Cardiac muscle cell (in vitro differentiated cells and primary cell): ENCODE measurements around the gene INPP5A. TPM values are rescaled to one million over a fixed set of nuclear protein-coding genes. Genes with fewer than 3 reads are reported as not detected.

Experiments used
- DNase-seq, 2 donors: peaks; one replicate each; pipeline versions ENCODE4 v3.0.0 to v3.0.0-alpha.2; 2010 to 2017; ENCODE audit warnings: low read depth in 1 of 2, low spot score in 1 of 2
- H3K27ac ChIP-seq: fragments of 200-600 bp; sonication (generic); 2 replicates; pipeline ENCODE4 v1.5.1; 2016
- H3K27me3 ChIP-seq: fragments of 200-600 bp; sonication (generic); 2 replicates; pipeline ENCODE4 v1.6.0; 2016; ENCODE audit warnings: control low read depth
- H3K36me3 ChIP-seq: fragments of 200-600 bp; sonication (generic); 2 replicates; pipeline ENCODE4 v1.5.1; 2016; ENCODE audit warnings: control low read depth
- H3K4me1 ChIP-seq: fragments of 200-600 bp; sonication (generic); 2 replicates; pipeline ENCODE4 v1.8.1; 2017; ENCODE audit warnings: low read depth, mild to moderate bottlenecking, mixed run types
- H3K4me3 ChIP-seq: fragments of 200-600 bp; sonication (generic); 2 replicates; pipeline ENCODE4 v1.5.1; 2016; ENCODE audit warnings: mild to moderate bottlenecking
- H3K9me3 ChIP-seq: fragments of 200-600 bp; sonication (generic); 2 replicates; pipeline ENCODE4 v1.5.1; 2017; ENCODE audit warnings: low read depth, mild to moderate bottlenecking, control low read depth
- polyA plus RNA-seq: library from polyadenylated mRNA; unstranded; fragments of >200 nt; fragmentation: Nextera tagmentation; extraction: Ambion mirVana; gene quantifications from 2 replicates; pipeline ENCODE4 v1.2.1, GENCODE V29; 2016
- total RNA-seq: library from RNA; depleted of rRNA; stranded (reverse); fragments of >200 nt; gene quantifications from 2 replicates; pipeline ENCODE4 v1.2.3, GENCODE V29; 2016
- TF ChIP-seq, protein P1 (sequence below): IDR thresholded peaks from 2 replicates; pipeline ENCODE4 v1.5.1; 2012; ENCODE audit warnings: low read depth, mild to moderate bottlenecking, low read length

The INPP5A gene
- total and polyA plus RNA-seq, 2 experiments from 2014 or later: 87.0 to 90.4 TPM

DNA sequence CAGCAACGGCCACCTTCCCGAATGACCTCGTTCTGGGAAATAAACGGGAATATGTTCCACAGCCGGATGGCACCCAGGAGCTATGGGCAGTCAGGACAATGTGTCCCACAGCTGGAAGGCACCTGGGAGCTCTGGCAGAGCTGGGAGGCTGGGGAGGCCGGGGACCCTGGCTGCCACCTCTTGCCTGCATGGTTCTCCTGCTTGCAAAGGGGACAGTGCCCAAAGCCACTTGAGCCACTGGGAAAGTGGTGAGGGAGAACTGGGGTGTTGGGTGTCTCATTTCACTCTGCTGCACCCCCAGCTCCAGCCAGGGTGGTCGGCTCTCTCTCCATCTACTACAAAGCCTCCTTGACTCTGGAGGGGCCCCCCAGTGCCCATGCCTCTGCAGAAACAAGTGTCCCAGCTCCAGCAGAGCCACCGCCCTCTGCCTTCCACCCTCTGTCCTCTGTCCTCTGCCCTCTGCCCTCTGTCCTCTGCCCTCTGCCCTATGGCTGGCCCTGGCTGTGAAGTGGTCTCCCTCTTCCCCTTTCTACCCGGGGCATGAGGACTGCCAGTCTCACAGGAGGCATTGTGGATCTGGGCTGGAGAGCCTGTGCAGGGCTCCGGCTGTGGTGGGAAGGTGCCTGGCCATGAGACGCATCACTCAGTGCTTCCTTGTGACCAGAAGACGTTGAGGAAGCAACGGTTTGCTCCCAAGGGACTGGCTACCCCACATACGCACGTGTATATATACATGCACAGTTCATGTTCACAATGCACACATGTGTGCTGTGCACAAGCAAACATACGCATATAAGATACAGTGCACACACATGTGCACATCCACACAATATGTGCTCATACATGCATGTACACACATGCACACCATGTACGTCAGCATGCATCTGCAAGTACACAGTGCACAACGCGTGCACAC, 21.5 kb upstream of the INPP5A start:
- Histone ChIP-seq H3K27ac (peak overlapping the region; percentile 100), H3K9me3 (no peaks in the 10 kb centered on the region), H3K27me3 (no peaks in the 10 kb centered on the region), H3K4me1 (peaks cover 57% of the 10 kb centered on the region), H3K36me3 (no peaks in the 10 kb centered on the region), H3K4me3 (peak overlapping the region; percentile 24)
- DNase-seq: no peak
- TF ChIP-seq, protein P1, sequence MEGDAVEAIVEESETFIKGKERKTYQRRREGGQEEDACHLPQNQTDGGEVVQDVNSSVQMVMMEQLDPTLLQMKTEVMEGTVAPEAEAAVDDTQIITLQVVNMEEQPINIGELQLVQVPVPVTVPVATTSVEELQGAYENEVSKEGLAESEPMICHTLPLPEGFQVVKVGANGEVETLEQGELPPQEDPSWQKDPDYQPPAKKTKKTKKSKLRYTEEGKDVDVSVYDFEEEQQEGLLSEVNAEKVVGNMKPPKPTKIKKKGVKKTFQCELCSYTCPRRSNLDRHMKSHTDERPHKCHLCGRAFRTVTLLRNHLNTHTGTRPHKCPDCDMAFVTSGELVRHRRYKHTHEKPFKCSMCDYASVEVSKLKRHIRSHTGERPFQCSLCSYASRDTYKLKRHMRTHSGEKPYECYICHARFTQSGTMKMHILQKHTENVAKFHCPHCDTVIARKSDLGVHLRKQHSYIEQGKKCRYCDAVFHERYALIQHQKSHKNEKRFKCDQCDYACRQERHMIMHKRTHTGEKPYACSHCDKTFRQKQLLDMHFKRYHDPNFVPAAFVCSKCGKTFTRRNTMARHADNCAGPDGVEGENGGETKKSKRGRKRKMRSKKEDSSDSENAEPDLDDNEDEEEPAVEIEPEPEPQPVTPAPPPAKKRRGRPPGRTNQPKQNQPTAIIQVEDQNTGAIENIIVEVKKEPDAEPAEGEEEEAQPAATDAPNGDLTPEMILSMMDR: no peak

DNA sequence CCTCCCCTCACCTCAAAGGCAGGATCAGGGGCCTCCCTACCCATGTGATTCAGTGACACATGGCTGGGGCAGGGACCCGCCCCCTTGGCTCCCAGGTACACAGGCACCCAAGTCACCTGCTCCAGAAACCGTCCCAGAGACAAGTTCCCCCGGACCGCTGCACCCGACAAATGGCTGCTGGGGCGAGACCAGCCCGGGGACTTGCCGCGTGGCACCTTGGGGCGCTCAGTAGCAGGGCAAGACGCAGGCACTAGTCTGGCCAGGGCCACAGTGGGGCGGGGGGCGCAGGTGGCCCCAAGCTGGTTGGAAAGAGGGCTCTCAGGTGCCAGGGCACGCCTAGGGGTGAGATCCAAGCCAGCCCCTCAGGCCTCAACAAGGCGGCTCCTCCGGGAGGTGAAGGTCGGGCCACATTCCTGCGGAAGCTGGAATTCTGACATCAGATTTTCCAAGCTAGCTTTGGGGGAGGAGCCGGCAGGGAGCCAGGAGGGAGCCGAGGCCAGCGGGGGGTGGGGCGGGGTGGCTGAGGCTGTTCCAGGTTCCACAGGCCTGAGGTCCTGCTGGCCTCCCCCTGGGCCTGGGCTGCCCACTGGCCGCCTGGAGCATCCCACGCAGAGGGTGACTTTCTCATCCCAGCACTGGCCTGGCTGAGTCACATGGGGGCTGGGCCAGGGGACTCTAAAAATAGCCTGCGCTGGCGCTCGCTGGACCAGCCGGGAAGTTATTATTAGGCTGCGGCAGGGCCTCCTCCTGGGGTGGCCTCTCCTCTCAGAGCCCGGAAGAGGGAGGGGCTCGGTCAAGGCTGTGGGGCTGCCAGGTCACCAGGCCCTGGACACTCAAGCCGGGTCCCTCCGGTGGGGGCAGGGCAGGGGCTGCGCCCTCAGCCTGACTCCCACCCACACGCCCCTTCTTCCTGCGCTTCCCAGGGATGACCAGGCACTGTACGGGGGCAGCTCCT, 20.5 kb upstream of the INPP5A start:
- Histone ChIP-seq H3K4me3 (peak overlapping the region; percentile 29), H3K27ac (peak overlapping the region; percentile 100), H3K36me3 (no peaks in the 10 kb centered on the region), H3K27me3 (no peaks in the 10 kb centered on the region), H3K4me1 (peaks cover 63% of the 10 kb centered on the region), H3K9me3 (no peaks in the 10 kb centered on the region)
- peak; percentile 97 to 99 for DNase-seq
- TF ChIP-seq, protein P1: no peak

DNA sequence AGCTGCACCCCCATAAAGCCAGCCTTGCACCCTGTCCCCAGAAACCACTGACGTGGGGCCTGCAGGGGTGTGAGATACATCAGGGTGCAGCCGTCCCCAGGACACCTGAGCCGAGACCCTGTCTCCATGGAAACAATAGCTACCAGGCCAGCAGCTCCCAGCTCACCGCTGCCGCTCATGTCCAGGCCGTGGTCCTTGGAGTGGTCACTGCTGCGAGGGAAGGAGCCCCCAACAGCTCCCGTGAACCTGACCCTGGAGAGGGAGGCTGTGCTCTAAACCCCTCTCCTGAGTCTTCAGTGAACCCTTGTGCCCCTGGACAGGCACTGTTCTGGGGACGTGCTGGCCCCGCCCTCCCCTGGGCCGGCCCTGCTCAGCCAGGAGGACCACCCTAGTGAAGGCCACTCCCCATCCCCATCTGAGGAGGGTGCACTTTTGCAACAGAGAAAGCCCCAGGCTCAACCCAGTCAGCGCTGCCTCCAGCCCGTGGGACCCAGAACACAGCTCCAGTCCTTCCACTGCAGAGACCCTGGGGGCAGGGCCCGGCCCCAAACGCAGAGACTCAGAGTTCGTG, 19.6 kb upstream of the INPP5A start:
- H3K4me3 ChIP-seq: peak overlapping the region; percentile 29
- DNase-seq: peak in 1 of 2 donors; percentile 73
- peak overlapping the region; percentile 100 for H3K27ac ChIP-seq
- TF ChIP-seq, protein P1: no peak
- H3K9me3 ChIP-seq: no peaks in the 10 kb centered on the region
- peaks cover 63% of the 10 kb centered on the region for H3K4me1 ChIP-seq
- no peaks in the 10 kb centered on the region for H3K36me3 ChIP-seq
- no peaks in the 10 kb centered on the region for H3K27me3 ChIP-seq

DNA sequence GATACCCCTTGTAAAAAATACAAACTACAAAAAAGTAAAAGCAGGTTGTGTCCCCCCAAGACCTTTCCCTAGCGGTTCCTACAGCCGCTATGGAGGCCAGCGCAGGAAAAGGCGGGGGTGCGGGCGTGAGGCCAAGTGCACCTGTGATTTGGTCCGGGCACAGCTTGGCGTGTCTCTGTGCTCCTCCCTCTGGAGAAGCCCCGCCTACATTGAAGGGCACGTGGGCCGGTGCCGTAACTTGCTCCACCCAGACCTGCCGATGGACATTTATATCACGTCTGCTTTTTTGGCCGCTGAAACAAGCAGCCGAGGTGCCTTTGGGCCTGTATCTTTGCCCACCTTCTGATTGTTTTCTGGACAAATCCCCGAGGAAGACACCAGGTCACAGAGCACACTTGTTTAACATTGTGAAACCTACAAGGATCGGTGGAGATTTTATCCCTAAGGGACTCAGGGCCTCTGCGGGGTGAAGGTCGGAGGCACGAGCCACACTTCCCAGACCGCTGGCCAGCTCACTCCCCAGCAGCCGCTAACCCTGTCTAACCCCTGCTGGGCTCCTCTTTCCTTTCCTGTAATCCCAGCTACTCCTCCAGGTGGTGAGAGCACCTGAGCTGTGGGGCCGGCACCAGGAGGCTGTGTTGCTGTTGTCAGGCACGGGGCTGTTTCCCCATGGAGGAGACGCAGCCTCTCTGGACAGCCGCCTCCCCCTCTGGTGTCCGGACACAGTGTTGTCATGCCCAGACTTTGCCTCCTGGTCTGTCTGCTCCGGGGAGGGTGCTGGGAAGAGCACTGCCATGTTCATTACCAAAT, 18.8 kb upstream of the INPP5A start:
- Histone ChIP-seq H3K27ac (peak overlapping the region; percentile 100), H3K9me3 (no peaks in the 10 kb centered on the region), H3K27me3 (no peaks in the 10 kb centered on the region), H3K4me1 (peaks cover 63% of the 10 kb centered on the region), H3K36me3 (no peaks in the 10 kb centered on the region), H3K4me3 (peak overlapping the region; percentile 29)
- TF ChIP-seq, protein P1: no peak
- peak in 1 of 2 donors; percentile 80 for DNase-seq
